ENCODE results near the gene CLCN1. TPM values are rescaled to one million over a fixed set of nuclear protein-coding genes. Genes with fewer than 3 reads are reported as not detected.

The CLCN1 gene
- total RNA-seq, 2 experiments from 2014 or later: not detected

GRCh38 chr7:143351574-143351973 lies 35.7 kb downstream of the CLCN1 start:
- H3K4me1 ChIP-seq (ENCODE audit: insufficient read depth, low read length, poor library complexity, severe bottlenecking): no peaks in the 10 kb centered on the region
- no peak for TF ChIP-seq EZH2phosphoT487 (IDR thresholded peaks at IDR 0.05; ENCODE audit: borderline replicate concordance, low read depth, low read length)
- TF ChIP-seq, protein P1, sequence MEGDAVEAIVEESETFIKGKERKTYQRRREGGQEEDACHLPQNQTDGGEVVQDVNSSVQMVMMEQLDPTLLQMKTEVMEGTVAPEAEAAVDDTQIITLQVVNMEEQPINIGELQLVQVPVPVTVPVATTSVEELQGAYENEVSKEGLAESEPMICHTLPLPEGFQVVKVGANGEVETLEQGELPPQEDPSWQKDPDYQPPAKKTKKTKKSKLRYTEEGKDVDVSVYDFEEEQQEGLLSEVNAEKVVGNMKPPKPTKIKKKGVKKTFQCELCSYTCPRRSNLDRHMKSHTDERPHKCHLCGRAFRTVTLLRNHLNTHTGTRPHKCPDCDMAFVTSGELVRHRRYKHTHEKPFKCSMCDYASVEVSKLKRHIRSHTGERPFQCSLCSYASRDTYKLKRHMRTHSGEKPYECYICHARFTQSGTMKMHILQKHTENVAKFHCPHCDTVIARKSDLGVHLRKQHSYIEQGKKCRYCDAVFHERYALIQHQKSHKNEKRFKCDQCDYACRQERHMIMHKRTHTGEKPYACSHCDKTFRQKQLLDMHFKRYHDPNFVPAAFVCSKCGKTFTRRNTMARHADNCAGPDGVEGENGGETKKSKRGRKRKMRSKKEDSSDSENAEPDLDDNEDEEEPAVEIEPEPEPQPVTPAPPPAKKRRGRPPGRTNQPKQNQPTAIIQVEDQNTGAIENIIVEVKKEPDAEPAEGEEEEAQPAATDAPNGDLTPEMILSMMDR (conservative IDR thresholded peaks at IDR 0.05; ENCODE audit: low read length): no peak
- H2AFZ ChIP-seq (ENCODE audit: low read length): no peak overlapping the region
- intact Hi-C loops (cut with micrococcal nuclease; ENCODE audit: unreplicated experiment): no loop called here
- DNase-seq (ENCODE audit: low spot score): no peak
- no peaks in the 10 kb centered on the region for H3K79me2 ChIP-seq (ENCODE audit: insufficient read depth, low read depth, low read length)
- no peaks in the 10 kb centered on the region for H4K20me1 ChIP-seq (ENCODE audit: insufficient read depth, low read length)
- no peak overlapping the region for H3K4me3 ChIP-seq (ENCODE audit: low read depth, low read length, poor library complexity, severe bottlenecking)
- no TSS peak for BruUV-seq (replicated peaks)
- no peaks in the 10 kb centered on the region for H3K9me2 ChIP-seq (ENCODE audit: insufficient read depth, low read length)
- CTCF ChIA-PET (ENCODE audit: unreplicated experiment): no interaction called here
- H3K4me2 ChIP-seq (ENCODE audit: low read length): no peak overlapping the region
- POLR2A ChIA-PET: no interaction called here
- H3K27ac ChIP-seq (ENCODE audit: low read depth, low read length, poor library complexity, severe bottlenecking): no peak overlapping the region
- H3K9me3 ChIP-seq (ENCODE audit: low read length): no peaks in the 10 kb centered on the region
- H3K36me3 ChIP-seq (ENCODE audit: insufficient read depth, low read length): no peaks in the 10 kb centered on the region

DNA sequence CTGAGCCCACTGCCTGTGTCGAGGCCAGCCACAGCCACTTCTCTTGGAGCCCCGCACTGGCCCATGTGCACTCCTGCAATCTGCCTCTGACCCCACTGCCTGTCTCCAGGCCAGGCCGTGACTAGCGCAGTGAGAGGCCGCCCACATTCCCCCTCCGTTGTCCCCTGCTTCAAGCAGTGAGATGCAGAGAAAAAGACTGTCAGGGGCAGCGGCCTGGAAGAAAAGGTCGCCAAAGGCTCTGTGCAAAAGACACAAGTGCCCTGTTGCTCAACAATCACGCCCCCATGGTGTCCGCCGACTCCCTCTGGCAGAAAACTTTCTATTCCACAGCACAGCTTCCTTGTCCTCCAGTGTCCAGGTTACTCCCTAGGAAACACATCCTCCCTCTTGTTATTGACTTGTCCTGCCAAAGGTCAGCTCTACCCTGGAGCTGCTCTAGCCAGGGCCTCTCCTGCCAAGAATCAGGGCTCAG lies 36.7 kb downstream of the CLCN1 start:
- H4K20me1 ChIP-seq (ENCODE audit: insufficient read depth, low read length): no peaks in the 10 kb centered on the region
- no peaks in the 10 kb centered on the region for H3K9me2 ChIP-seq (ENCODE audit: insufficient read depth, low read length)
- H3K27ac ChIP-seq (ENCODE audit: low read depth, low read length, poor library complexity, severe bottlenecking): no peak overlapping the region
- intact Hi-C loops (cut with micrococcal nuclease; ENCODE audit: unreplicated experiment): no loop called here
- no TSS peak for BruUV-seq (replicated peaks)
- H3K4me1 ChIP-seq (ENCODE audit: insufficient read depth, low read length, poor library complexity, severe bottlenecking): no peaks in the 10 kb centered on the region
- H3K36me3 ChIP-seq (ENCODE audit: insufficient read depth, low read length): no peaks in the 10 kb centered on the region
- H2AFZ ChIP-seq (ENCODE audit: low read length): no peak overlapping the region
- no peak overlapping the region for H3K4me3 ChIP-seq (ENCODE audit: low read depth, low read length, poor library complexity, severe bottlenecking)
- TF ChIP-seq, protein P1 (conservative IDR thresholded peaks at IDR 0.05; ENCODE audit: low read length): no peak
- TF ChIP-seq EZH2phosphoT487 (IDR thresholded peaks at IDR 0.05; ENCODE audit: borderline replicate concordance, low read depth, low read length): no peak
- no peaks in the 10 kb centered on the region for H3K79me2 ChIP-seq (ENCODE audit: insufficient read depth, low read depth, low read length)
- ChIA-PET POLR2A (no interaction called here), CTCF (ENCODE audit: unreplicated experiment) (no interaction called here)
- no peak for DNase-seq (ENCODE audit: low spot score)
- H3K9me3 ChIP-seq (ENCODE audit: low read length): no peaks in the 10 kb centered on the region
- no peak overlapping the region for H3K4me2 ChIP-seq (ENCODE audit: low read length)

GRCh38 chr7:143354376-143354775 lies 38.5 kb downstream of the CLCN1 start:
- Histone ChIP-seq H3K4me3 (ENCODE audit: low read depth, low read length, poor library complexity, severe bottlenecking) (no peak overlapping the region), H3K4me1 (ENCODE audit: insufficient read depth, low read length, poor library complexity, severe bottlenecking) (no peaks in the 10 kb centered on the region), H3K9me2 (ENCODE audit: insufficient read depth, low read length) (no peaks in the 10 kb centered on the region), H3K79me2 (ENCODE audit: insufficient read depth, low read depth, low read length) (no peaks in the 10 kb centered on the region), H2AFZ (ENCODE audit: low read length) (no peak overlapping the region), H3K27ac (ENCODE audit: low read depth, low read length, poor library complexity, severe bottlenecking) (no peak overlapping the region), H3K4me2 (ENCODE audit: low read length) (no peak overlapping the region), H3K9me3 (ENCODE audit: low read length) (no peaks in the 10 kb centered on the region), H3K36me3 (ENCODE audit: insufficient read depth, low read length) (no peaks in the 10 kb centered on the region), H4K20me1 (ENCODE audit: insufficient read depth, low read length) (no peaks in the 10 kb centered on the region)
- DNase-seq (ENCODE audit: low spot score): no peak
- no TSS peak for BruUV-seq (replicated peaks)
- ChIA-PET POLR2A (no interaction called here), CTCF (ENCODE audit: unreplicated experiment) (interaction anchor here (0.5 kb wide), 1 partner anchor 26 kb away, joined by 3 read pairs; no protein-coding TSS in a partner anchor)
- intact Hi-C loops (cut with micrococcal nuclease; ENCODE audit: unreplicated experiment): no loop called here
- no peak for TF ChIP-seq EZH2phosphoT487 (IDR thresholded peaks at IDR 0.05; ENCODE audit: borderline replicate concordance, low read depth, low read length)
- TF ChIP-seq, protein P1 (conservative IDR thresholded peaks at IDR 0.05; ENCODE audit: low read length): no peak

Data from OCI-LY7 (cell line).